CD4-positive, alpha-beta T cell treated with Interleukin-15 for 1 hour (primary cell): Measurements from ENCODE around the gene PLXNA4.

Source experiments
- DNase-seq: peaks from one replicate; pipeline ENCODE4 v3.0.0-alpha.2; 2020

PLXNA4 gene

DNA sequence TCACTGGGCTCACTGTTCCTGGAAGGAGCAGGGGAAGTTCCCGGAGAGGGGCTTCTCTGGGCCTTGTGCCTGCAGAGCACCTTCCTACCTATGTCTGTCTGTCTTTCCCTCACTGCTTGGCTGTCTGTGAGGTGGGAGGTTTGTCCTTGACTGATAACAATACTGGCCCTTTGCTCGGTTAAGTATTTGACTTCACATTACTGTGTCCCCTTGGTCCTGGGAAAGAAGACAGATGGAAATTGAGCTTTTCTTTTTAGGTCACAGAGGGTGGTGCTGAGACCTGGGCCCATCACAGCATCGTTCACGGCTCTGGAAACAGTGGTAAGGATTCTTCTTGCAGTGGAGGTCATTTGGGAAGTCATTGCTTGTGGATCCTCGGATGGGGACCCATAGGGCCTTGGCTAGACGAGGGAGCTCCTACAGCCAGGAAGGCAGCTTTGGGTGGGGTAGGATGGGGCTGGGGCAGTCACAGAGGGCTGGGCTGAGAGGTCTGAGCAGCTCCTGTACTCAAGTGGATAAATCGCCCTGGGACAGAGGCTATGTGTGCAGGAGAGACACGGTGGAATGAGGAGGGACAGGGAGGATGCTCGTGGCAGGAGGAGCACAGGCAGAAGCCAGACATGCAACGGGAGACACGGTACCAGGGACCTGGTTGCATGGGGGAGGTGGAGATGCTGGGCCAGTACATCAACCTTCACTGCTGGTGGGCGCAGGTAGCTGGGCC lies 450.2 kb downstream of the PLXNA4 start:
- no peak for DNase-seq

DNA sequence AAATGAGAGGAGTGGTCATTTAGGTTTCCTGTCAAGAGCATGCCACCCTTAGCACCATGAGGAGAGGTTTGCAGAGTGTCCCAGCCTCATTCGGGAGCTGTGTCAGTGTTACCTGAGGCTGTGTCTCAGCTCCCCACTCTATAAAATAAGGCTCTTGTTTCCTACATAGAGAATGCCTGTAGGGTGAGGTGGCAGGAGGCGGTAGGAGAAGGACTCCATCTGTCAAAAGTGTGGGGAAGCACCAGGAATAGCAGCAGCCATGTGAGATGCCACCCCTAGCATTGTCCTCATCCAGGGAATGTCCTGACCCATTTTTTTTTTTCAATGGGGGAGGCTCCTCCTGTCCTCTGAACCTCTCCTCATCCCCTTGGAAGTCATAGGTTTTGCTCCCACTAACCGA lies 451.2 kb downstream of the PLXNA4 start:
- DNase-seq = no peak

DNA sequence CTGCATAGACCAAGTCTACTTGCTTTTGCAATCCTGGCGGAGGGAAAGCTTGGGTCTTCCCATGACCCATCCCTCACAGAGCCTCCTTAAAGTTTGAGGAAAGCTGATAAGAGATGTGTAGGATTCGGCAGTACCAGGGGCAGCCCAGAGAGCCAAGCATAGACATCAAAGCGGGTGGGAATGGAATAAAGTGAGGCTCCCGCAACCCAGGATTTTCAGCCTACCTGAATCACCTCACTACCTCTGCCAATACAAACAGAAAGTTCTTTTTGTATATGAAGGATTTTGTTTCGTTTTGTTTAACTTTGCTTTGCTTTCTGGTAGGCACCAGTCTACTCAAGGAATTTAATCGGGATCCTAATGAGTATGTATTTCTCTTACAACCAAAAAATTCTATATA lies 451.7 kb downstream of the PLXNA4 start:
- no peak for DNase-seq

DNA sequence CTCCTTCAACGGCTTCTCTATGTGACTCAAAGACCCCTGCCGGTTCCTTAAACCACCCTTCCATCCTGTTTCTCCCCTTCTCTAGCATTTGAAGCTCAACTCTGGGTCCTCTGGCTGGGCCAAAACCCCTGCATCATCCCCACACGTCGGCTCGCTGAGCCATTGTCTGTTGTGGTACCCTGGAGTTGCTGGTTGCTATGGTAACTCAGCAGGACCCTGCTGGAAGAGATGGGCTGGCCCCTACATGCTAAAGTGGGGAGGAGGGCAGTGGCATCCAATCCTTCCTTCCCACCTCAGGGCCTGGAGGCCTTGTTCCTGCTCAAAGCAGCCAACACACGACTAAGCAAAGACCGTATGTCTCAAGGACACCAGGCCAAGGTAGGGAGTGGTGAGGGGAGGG lies 452.5 kb downstream of the PLXNA4 start:
- no peak for DNase-seq

DNA sequence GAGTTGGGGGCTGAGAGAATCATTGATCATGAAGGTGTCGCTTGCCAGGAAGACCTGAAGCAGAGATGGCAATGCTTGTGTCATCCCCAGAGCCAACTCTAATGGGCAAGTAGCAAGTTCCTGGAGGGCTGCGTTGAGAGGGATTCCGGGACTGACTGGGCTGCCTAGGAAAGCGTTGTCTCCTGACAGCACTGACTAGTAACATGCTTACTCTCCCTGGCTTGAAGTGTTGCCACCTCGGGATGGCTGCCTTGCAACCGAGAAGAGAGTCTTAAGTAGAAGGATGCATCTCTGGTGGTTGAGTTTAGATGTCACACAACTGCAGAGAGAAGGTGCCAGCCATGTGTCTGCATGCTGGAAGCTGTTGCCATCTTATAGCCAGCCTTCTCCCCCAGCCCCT lies 453.4 kb downstream of the PLXNA4 start:
- no peak for DNase-seq

DNA sequence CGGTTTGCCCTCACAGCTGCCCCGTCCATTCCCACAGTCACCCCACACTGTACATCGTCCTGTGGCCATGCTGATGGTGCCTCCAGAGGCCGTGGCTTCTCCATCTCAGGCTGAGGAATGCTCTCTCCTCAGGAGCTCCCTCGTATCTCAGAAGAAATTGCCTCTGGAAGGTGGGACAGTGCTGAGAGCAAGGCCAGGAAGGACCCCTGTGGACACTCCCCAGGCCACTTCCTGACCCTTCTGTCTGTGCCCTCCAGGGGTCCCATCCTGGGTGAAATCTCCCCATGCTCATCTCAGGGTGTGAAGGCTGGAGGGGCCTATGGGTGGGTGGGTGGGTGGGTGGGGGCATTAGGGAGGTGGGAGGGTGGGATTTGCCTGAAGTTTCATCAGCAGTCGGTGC lies 454.3 kb downstream of the PLXNA4 start:
- no peak for DNase-seq

DNA sequence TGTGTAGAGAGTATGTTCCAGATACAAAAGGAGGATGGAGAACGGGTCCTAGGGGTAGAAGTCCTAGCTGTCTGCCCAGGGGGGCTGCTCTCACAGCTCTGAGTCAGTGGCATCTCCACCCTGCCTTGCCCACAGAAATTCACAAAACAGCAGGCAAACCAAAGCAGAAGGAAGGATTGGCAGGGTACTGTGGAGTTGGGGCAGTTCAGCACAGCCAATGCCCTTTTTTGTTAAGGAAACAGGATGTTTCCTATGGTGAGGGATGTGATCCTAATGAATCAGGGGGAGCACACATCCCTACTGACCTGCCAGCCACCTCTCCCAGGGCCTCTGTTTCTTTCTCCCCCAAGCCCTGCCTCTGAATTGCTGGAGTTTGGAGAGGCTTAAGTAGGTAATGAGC lies 457.6 kb downstream of the PLXNA4 start:
- DNase-seq = no peak

DNA sequence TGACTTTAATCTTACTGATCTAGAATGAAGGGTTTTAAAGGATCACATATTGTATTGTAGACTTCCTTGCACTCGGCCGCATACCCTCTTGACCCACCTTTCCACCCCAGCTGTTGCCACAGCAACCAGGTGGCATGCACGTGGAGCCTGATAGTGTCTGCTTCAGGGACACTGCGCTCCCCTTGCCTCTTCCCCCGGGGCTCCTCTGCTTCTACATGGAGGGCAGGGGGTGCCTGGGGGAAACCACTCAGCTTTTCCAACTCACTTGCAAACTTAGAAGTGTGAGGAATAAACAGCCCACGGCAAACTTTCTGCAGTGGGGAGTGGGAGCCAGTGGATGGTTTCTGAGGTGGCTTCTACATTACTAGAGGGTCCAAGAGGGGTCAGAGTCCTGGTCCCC lies 458.6 kb downstream of the PLXNA4 start:
- DNase-seq = no peak

DNA sequence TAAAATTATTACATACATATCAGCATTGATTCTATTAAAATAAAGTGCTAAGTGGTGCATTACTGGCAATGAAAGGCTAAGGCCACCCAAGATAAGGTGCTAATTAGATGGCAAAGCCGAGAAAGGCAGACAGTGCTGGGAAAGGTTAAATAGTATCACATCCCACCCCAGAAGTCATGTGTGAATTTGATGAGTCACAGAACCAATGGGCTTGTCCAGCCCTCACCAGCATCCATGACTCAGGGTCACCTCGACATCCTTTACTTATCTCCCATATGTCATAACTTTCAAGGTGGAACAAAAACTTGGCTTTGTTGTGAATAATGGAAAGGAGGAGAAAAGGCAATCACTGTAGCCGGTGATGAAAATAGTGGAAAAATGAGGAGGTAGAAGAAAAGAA lies 459.1 kb downstream of the PLXNA4 start:
- DNase-seq = no peak

DNA sequence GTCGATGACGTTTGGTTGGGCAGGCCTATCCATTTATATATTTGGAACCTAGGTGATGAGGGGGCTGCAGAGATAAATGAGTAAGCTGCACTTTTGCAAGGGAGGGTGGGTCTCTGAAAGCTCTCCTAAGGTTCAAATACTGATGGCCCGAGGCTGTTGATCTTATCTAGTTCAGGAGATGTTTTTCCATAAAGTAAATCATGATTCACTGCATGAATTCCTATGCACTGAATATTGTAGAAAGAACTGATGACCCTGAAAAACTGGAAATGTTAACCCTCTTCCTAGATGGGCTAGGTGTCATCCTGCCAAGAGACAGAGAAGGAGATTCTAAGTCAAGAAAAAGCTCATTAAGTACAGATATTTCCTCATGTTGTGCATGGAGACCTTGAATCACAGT lies 459.9 kb downstream of the PLXNA4 start:
- no peak for DNase-seq

DNA sequence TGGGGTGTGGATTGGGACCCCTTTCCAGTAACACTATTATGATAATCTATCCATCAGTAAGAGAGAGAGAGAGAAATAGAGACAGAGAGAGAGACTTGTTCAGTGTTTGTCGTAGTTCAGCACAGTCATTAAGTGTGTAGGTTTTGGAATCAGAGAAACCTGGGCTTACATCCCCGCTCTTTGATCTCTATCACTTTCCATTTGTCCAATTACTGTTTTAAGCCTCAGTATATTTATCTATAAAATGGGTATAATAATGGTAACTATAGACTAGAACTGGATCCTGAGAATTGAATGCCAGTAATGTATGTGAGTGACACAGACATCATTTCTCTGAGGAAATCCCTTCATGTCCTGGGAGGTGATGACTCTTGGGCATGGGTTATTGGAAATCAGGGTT lies 460.5 kb downstream of the PLXNA4 start:
- DNase-seq = no peak

DNA sequence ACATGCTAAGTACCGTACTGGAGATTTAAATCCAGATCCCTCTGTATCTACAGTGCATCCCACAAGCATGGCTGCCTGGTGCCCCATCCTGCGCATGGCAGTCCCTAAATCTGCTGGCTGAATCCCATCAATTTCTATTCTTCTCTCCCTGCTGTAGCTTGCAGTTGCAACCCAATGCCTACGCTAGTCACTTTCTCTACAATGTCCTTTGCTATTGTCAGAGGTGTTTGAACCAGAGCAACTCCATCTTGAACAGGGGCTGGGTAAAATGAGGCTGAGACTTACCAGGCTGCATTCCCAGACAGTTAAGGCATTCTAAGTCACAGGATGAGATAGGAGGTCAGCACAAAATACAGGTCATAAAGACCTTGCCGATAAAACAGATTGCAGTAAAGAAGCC lies 461.2 kb downstream of the PLXNA4 start:
- DNase-seq = no peak

DNA sequence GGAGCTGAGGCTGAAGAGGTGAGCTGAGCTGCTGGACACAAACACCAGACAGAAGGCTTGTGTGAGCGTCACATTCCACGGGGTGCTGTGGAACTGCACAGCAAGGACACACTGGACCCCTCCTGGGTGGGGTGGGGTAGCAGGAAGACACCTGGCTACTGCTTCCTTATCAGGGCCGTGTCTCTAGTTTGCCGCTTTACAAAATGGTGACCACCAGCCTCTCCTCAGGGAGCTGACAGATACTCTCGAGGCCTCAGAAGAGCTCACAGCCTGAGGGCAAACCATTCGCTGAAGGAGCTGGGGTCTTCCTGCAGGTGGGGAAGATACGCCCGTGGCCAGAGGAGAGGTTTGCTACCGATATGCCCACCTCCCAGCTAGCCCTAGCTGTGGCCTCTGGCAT lies 461.9 kb downstream of the PLXNA4 start:
- no peak for DNase-seq

DNA sequence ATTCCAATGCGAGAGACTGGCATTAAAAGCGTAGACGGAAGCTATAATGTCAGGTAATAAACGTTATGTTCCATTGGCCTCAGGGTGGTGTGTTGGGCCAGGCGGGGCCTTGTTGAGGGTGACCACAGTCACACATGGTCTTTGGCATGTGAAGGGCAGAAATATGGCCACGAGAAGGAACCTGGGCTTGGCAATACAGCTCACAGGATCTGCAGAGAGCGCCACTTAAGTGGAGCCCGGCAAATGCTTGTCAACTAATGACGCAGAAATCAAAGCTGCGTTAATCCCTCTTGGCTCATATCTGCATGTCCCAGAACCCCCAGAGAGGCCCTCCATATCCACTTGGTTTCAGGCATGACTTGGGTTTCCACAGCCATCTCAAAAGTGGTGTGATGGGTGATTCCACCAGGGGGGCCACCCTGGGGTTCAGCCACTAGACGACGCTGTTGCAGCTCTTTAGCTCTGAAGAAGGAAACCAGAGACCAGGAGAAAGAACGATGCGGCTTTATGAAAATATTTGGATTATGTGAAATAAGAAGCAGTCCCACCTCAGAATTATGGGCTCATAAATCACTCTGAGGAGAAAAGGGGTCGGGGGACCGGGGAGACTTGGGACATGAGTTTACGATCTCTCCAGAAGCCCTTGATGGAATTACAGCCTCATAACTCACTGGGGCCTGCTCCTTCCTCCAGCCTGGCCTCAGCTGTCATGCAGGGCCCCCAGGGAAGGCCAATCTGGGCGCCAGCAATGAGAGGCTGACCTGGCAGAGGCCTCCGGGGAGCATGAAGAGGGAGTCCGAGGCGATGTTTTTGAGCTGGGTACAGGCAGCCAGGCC lies 462.5 kb downstream of the PLXNA4 start:
- DNase-seq = no peak

DNA sequence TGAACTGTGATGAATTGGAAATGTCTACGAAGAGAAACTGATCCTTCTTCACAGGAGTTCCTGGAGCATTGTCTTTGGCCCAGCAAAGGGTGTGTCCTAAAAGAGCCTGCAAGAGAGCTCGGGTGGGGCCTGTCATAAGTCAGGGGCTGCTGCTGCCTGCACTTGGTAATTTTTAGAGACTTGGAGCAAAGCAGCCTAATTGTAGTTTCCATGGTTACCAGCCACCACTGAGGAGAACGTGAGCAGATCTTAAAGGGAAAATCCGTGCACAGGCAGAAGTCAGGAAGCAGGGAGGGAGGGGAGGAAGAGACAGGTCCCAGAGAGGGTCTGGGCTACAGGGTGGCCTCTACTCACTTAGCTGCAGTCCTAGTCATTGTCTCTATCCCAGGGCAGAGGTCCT lies 463.6 kb downstream of the PLXNA4 start:
- no peak for DNase-seq

DNA sequence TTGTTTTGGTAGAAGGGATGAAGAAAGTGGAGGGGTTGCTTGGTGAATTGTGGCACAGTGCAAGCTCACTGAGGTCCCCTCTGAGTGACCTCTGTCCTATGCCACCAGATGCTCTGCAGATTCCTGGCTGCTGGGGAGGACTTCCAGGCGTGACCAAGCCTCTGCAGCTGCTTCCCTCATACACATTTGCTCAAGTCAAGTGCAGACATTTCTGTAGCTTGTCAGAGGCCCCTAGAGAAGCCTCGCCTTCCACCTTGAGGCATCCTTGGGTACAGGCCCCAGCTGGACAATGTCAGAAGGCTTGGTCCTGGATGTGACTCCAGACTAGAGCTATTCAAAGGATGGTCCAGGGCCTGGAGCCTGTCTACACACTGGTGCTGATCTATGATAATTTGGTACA lies 464.2 kb downstream of the PLXNA4 start:
- DNase-seq = no peak

DNA sequence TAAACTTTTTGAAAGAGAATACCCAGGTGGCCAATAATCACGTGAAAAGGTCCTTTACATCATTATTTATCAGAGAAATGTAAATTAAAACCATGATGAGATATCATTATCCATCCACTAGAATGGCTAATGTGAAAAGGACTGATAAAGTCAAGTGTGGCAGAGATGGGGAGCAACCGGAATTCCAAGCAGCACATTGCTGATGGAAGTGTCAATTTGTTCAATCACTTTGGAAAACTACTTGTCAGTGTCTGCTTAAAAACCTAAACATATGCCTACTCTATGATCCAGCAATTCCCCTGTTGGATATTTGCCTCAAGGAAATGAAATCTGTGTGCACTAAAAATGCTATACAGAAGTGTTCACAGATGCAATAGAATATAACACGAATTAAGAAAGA lies 465.6 kb downstream of the PLXNA4 start:
- no peak for DNase-seq

DNA sequence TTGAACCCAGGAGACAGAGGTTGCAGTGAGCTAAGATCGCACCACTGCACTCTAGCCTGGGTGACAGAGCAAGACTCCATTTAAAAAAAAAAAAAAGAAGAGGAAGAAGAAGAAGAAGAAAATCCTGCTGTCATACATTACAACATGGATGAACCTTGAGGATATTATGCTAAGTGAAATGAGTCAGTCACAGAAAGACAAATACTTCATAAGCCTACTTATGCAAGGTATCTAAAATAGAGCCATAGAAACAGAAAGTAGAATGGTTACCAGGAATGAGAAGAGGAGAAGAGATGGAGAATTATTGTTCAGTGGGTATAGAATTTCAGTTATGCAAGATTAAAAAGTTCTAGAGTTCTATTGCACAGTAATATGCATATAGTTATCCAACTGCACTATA lies 466.5 kb downstream of the PLXNA4 start:
- no peak for DNase-seq

DNA sequence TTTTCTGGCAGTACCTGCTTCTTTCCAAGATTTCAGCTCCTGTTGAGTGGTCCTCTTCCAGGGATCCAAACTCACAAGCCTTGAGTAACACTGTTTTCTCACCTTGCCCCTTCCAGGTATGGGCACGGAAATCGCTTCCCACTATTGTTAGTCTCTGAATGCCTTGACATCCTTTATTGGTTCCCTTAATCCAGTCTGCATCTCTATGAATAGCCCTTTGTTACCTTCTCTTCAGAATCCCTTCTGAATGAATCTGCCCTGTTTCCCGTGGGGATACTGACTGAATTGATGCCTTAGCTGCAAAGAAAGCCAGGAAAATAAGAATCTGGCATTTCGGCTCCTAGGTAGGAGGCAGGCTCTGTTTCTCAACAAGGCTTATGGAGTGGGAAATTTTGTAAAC lies 467.7 kb downstream of the PLXNA4 start:
- no peak for DNase-seq

DNA sequence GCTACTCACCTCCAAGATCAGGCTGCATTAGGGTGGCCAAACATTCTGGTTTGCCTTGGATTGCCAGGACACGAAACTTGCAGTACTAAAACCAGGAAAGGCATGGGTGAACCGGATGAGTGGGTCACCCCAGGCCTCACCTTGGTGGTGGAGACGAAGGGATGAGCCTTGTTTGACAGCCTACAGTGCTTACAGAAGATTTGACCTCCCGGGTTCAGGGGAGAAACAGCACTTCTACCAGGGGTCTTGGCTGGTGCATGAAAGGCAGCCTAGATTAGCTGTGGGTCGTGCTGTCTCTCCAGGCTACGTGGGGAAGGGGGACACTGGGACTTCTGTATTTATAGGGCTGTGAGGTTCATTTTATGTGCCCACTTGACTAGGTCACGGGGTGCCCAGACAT lies 469.8 kb downstream of the PLXNA4 start:
- no peak for DNase-seq

DNA sequence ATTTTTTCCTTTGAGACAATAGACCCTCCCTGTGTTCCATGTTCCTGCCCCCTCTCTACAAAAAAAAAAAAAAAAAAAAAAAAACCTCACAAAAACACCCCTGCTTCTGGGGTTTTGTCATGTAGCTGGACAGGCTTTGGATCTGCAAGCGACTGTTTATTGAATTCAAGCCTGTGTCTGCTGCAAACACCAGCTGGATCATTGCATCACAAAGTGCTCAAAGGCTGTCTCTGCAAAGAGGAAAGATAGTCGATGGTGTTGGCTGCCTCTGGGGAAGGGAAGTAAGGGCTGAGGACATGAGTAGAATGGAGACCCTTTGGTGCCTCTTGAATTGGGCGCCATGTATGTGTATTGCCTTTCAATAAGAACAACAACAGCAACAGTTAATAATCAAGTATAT lies 471.2 kb downstream of the PLXNA4 start:
- no peak for DNase-seq

DNA sequence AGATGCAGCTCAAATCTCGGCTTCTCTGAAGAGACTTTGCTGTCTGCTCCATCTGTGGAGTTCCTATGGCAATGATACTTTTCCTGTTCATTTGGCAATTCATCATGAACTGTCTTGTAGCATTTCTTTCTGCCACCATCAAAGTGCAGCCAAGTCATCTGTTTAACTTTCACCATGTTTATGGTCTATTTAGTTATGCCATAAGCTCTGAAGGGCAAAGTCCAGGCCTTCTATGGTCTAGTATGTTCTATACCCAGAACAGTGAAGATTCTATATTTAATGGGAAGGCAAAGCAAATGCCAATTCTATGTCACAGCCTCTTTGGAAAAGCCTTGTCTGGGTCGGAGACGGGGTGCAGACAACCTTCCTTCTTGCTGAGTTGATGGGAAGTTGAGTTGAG lies 472.6 kb downstream of the PLXNA4 start:
- DNase-seq = no peak

DNA sequence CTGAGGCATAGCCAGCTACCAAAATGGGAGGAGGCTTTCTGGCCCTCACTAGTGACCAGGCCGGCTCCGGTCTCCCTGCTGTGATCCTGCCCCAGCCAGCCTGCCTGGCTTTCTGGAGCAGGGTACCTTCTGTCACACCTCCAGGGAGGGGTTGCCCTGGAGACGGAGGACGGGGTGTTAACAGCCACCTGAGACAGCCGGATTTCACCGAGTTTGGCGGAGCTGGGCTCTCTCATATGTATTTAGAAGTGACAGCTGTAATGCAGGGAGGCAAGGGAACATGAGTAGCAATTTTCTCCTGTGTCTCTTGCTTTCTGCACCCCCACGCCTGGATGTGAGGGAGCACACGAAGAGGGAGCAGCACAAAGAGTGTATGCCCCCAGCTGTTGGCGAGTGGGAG lies 473.3 kb downstream of the PLXNA4 start:
- DNase-seq = no peak

DNA sequence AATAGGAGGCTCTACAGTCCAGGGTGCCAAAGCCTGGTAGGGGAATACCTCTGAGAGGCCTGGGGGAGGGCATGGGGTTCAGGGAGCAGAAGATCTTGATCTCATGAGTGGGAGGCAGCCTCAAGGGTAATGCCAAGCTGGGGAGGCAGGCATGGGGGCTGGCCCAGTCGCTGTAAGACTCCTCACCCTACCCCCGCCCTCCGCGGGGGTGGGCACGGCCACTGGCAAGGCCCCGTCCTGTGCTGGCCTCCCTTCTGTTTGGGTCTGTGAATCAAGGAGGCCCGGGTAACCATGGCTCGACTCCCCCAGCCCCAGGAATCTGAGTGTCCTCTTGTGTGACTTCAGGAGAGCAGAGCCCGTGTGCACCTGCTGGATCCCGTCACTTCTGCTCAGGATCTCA lies 473.9 kb downstream of the PLXNA4 start:
- DNase-seq = no peak

DNA sequence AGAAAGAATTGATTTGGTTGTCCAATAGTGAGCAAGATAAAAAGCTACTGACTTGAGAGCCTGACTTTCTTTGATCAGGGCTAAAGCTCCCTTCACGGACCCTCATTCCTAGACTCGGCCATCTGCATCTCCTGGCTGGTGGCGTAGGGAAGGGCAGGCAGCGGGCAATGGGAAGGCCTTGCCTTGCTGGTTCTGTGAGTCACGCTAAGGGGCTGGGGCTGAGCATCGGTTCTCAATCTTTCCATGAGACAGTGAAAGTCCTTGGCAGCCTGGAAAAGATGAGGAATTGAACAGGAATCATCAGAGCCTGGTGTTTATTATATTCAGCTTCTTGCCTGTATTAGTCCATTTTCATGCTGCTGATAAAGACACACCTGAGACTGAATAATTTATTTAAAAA lies 475.3 kb downstream of the PLXNA4 start:
- DNase-seq = no peak
